HG02840 (cell line): ENCODE measurements around the gene RGS12.

ENCODE experiments used
- ATAC-seq: cut with Tn5 transposase; IDR thresholded peaks from one replicate; pipeline ENCODE4 v1.9.1; 2021; ENCODE audit warnings: mild to moderate bottlenecking, moderate library complexity, moderate number of reproducible peaks; ENCODE audit not compliant: unreplicated experiment, low FRiP score

RGS12 gene

DNA sequence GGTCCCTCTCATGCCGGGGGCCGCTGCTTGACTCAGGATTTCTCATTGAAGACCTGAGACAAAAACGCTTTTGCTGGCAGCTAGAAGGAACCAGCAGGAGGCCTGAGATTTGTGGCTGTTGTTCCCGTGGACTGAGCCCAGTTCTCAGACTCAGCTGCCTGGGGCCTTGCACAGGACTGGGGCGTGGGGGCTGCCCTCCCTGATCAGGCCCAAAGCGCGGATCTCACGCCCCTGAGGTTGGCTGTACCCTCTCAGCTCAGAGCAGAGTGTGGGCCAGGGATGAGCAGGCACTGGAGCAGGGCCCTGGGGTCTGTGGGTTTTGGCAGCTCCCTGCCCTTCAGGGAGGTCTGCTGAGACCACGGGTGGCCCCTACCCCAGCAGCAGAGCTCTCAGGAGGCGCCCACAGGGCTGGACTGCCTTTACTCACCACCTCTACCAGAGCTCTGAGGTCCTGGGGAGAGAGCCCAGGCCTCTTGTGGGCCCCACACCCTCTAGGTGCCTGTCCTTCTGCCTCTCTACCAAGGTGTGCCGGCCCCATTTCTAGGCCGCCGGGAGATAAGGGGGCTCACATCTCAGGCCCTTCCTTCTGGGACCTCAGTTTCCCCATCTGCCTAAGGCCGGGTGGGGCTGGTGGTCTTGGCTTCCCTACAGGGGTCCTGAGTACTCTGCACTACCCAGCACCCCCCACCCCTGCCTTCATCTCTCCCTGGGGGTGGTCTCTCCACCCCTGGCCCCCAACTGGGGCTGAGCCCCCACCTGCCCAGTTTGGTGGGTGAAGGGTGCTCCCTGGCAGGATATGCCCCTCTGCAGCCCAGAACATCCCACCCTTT is 38.3 kb upstream of the RGS12 start:
- ATAC-seq: no peak

DNA sequence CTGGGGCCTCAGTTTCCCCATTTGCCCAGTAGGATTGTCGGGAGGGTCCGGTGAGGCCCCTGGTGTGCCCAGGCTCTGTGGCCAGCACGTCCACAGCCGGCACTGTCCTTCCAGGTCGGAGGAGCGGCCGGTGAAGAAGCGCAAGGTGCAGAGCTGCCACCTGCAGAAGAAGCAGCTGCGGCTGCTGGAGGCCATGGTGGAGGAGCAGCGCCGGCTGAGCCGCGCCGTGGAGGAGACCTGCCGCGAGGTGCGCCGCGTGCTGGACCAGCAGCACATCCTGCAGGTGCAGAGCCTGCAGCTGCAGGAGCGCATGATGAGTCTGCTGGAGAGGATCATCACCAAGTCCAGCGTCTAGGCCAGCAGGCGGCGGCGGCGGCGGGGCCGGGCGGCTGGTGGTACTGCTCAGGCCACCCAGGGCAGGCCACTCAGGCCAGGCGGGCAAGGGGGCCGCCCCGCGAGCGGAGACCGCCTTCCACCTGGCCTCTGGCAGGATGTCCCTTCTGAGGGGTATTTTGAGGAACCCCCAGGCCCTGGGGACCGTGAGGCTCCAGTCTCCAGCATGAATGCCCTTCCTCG is 37.1 kb upstream of the RGS12 start:
- ATAC-seq: no peak

GRCh38 chr4:3256230-3257102 is 36.4 kb upstream of the RGS12 start:
- ATAC-seq: no peak

GRCh38 chr4:3257103-3257555 is 35.7 kb upstream of the RGS12 start:
- no peak for ATAC-seq

GRCh38 chr4:3257556-3258482 is 35.0 kb upstream of the RGS12 start:
- no peak for ATAC-seq

DNA sequence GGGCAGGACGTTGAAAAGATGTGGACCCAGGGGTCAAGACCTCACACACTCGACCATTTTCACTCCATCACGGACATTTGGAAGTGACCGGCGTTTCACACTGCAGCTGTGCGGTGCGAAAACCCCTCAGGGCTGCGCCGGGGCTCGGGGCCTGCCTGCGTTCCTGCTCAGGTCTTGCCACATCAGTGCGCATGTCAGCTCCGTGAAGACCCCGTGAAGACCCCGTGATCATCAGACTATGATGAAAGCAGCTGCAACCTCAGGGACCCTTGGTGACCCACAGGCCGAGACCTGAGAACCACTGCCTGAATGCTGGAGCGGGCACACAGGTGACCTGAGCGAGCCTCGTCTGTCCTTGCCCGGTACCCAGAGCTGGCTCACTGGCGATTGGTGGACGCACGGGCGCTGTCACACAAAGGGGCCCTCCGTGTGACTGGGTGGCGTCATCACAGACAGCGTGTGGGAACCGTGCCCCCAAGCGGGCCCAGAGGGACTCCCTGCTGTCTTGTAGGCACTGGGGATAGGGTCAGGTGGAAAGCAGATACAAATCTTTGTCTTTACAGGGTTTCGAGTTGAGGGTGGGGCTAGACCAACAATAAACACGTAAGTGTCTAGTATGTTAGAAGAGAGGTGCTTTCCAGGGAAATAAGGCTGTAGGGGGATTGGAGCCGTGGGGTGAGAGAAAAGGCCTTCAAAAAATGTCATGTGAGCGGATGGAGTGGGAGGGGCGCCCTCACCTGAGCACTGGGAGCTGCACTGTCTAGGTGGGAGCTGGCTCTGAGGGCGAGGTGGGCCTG is 31.2 kb upstream of the RGS12 start:
- ATAC-seq: no peak

DNA sequence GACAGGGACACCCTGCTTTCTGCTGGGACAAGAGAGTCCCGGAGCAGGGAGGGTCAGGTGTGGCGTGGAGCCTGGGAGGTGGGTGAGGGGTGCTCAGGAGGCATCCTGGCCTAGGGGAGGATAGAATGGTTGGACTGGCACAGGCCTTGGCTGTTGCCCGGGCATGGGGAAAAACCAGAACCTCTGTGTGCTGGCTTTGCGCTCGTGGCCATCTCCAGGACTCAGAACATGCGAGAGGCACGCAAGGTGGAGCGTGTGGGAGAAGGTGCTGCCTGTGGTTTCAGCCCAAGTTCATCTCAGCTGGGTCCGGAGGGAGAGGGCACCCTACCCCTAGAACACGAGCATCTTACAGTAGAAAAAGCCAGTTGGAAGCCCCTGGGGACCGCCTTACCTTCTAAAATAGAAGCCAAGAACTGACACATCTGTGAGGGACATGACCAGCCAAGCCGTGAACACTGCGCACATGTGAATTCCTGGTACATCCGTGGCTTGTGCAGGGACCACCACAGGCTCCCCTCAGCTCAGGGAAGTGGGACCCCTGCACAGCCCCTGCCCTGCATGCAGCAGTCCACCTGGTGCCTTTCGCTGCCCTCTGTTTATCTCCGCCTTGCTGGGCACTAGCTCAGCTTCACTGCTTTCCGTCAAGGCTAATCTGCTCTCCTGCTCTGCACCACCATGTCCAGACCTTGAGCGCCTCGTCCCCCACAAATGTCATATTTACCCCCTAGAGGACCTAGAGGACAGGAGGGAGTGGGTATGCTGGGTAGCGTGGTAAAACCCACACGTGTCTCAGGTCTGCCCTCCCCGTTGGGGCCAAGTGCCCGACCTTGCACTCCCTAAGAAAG is 30.4 kb upstream of the RGS12 start:
- no peak for ATAC-seq

DNA sequence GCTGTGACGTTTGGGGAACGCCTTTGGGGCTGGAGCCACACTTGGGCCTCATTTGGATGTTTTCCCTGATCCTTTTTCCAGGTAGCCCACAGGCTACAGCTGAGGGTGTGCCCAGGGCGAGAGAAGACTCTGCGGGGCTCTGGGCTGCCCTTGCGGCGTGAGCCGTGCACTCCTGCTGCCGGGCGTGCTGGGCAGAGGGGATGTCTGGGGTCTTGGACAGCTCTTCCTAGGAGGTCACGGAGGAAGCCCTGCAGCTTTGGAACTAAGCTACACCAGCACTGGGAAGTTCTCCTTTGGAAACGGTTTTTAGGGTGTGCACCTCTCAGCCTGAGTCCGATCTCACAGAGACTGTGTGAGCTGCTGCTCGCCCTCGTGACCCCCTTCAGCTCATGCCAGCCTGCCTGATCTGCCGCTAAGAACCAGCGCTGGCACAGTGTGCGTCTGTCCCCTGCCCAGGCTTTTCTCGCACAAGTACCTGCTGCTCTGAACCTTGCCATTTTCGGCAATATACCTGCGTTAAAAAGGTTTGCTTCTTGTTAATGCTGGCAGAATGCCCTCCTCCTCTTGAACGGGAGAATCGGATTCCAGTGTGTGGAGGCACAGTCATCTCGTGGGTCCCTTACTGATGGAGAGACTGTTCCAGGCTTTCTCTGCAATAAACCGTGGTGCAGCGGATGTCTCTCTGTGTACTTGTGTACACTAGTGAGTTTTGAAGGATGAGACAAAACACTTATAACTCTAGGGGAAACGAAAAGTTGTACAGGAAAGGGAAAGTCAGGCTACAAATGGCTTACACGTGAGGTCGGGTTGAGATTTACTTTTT is 29.6 kb upstream of the RGS12 start:
- ATAC-seq: no peak

DNA sequence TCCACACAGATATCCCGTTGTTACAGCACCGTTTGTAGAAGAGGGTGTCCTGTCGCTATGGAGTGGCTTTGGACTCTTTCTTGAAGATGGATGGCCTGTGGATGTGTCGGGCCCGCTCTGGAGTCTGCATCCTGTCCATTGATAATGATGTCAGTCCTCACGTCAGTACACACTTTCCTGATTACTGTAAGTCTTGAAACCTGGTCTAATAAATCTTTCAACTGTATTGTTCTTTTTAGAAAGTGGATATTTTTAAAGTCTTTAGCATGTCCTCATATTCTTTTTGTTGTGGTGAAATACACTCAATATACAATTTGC is 29.0 kb upstream of the RGS12 start:
- ATAC-seq: no peak

GRCh38 chr4:3266076-3266475 is 26.7 kb upstream of the RGS12 start:
- no peak for ATAC-seq

- ATAC-seq: no peak
Observed at GRCh38 chr4:3267576-3268394, 25.0 kb upstream of the RGS12 start.

- no peak for ATAC-seq
Observed at GRCh38 chr4:3268395-3269104, 24.3 kb upstream of the RGS12 start.

DNA sequence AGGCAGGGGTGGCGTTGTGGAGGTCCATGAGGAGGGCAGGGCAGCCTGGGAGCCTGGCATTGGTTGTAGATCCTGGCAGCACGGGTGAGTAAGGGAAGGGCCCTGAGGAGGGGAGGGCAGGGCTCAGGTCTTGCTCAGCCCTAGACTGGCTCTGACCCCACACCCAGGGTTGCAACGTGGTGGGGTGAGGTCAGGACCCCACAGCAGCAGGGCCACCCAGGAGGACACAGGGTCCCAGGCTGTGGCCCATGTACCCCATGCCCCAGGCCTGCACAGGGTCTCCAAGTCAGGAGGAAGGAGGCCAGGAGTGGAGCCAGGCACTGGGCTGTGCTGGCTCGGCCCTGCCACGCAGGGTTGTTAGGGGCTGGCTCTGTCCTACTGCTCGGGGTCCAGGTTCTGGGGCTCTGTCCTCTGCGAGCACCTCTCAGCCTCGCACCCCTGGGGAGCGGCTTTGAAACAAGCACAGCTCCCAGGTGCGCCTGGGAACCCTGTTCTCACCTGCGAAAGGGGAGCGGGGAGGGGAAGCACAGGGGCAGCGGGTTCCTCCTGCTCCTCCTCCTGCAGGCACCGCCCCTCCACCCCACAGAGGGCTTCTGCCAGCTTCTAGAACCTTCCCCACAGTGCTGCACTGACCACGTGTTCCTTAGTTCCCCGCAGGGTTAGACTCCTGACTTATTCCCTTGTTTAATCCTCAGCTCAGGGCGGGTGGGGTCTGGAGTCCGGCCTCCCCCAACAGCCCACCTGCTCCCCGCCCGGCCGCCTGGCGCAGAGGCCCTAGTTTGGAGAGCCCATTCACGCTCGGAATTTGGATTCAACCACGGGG is 23.5 kb upstream of the RGS12 start:
- no peak for ATAC-seq

DNA sequence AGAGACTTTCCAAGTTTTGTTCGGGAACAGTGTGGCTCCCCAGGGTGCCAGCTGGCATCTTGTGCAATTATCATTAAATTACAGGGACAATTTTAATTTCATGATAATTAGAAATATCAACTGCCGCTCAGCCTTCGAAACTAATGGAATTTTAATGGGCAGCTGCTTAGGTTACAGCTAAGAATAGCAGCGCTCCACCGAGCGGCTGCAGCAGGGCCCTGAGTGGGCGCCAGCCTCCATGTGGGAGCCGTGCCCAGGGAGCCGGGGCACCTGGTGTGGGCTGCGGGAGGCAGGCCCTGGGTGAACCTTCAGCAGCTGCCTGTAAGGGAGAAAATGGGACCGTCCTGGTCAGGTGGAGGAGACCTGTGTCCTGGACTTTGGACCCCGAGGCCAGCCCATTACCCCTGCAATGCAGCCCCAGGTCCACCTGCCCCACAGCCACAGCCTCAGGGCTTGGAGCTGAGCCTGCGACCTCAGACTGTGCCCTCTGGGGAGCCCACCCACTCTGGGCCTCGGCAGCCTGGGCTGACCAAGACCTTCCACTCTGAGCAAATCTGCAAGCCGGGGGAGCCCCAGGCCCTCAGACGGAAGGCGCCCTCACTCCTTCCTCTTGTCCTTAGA is 22.7 kb upstream of the RGS12 start:
- ATAC-seq: no peak

DNA sequence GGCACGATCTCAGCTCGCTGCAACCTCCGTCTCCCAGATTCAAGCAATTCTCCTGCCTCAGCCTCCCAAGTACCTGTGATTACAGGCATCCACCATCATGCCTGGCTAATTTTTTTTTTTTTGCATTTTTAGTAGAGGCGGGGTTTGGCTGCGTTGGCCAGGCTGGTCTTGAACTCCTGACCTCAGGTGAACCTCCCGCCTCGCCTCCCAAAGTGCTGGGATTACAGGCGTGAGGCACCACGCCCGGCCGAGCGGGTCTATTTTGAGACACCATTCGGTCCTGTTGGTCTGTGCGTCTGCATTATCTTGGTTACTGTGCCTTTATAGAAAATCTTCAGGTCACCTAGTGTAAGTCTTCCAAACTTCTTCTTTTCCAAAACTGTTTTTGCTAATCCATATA is 21.7 kb upstream of the RGS12 start:
- ATAC-seq: no peak
